ENCODE measurements around the gene PRKAG2.

The PRKAG2 gene

GRCh38 chr7:151735186-151735850, 141.6 kb downstream of the PRKAG2 start:
- H3F3A ChIP-seq (ENCODE audit: low read depth): no peaks in the 10 kb centered on the region
- H4K20me1 ChIP-seq (ENCODE audit: insufficient read depth, low read length, poor library complexity, severe bottlenecking): no peaks in the 10 kb centered on the region
- no peak overlapping the region for H3K9ac ChIP-seq (ENCODE audit: low read depth, low read length, poor library complexity, severe bottlenecking)
- no peak overlapping the region for H3K4me2 ChIP-seq (ENCODE audit: low read depth, low read length, poor library complexity, severe bottlenecking)
- H2AFZ ChIP-seq (ENCODE audit: low read length): no peak overlapping the region
- no peaks in the 10 kb centered on the region for H3K27me3 ChIP-seq (ENCODE audit: insufficient read depth, low read length, poor library complexity, severe bottlenecking)
- no peaks in the 10 kb centered on the region for H3K79me2 ChIP-seq (ENCODE audit: insufficient read depth, low read length)
- no peak overlapping the region for H3K4me3 ChIP-seq (ENCODE audit: low read length, poor library complexity, severe bottlenecking)
- H3K4me1 ChIP-seq (ENCODE audit: insufficient read depth, low read length, poor library complexity, severe bottlenecking): no peaks in the 10 kb centered on the region
- H3K9me3 ChIP-seq (ENCODE audit: insufficient read depth, low read depth, low read length): no peaks in the 10 kb centered on the region
- no peaks in the 10 kb centered on the region for H3K9me2 ChIP-seq (replicated peaks; ENCODE audit: low read depth, low read length)
- TF ChIP-seq EZH2phosphoT487 (IDR thresholded peaks at IDR 0.05; ENCODE audit: borderline replicate concordance) (no peak), CTCF (conservative IDR thresholded peaks at IDR 0.05; ENCODE audit: low read length) (no peak)
- no peaks in the 10 kb centered on the region for H3K36me3 ChIP-seq (ENCODE audit: insufficient read depth, low read length)

GRCh38 chr7:151732834-151733592, 143.9 kb downstream of the PRKAG2 start:
- Histone ChIP-seq H3K9me3 (ENCODE audit: insufficient read depth, low read depth, low read length) (no peaks in the 10 kb centered on the region), H4K20me1 (ENCODE audit: insufficient read depth, low read length, poor library complexity, severe bottlenecking) (no peaks in the 10 kb centered on the region), H3K4me3 (ENCODE audit: low read length, poor library complexity, severe bottlenecking) (no peak overlapping the region), H3K79me2 (ENCODE audit: insufficient read depth, low read length) (no peaks in the 10 kb centered on the region), H3K36me3 (ENCODE audit: insufficient read depth, low read length) (no peaks in the 10 kb centered on the region), H3K4me2 (ENCODE audit: low read depth, low read length, poor library complexity, severe bottlenecking) (no peak overlapping the region), H3K27me3 (ENCODE audit: insufficient read depth, low read length, poor library complexity, severe bottlenecking) (no peaks in the 10 kb centered on the region), H3F3A (ENCODE audit: low read depth) (no peaks in the 10 kb centered on the region), H2AFZ (ENCODE audit: low read length) (no peak overlapping the region), H3K4me1 (ENCODE audit: insufficient read depth, low read length, poor library complexity, severe bottlenecking) (no peaks in the 10 kb centered on the region), H3K9me2 (replicated peaks; ENCODE audit: low read depth, low read length) (no peaks in the 10 kb centered on the region), H3K9ac (ENCODE audit: low read depth, low read length, poor library complexity, severe bottlenecking) (no peak overlapping the region)
- TF ChIP-seq CTCF (conservative IDR thresholded peaks at IDR 0.05; ENCODE audit: low read length) (no peak), EZH2phosphoT487 (IDR thresholded peaks at IDR 0.05; ENCODE audit: borderline replicate concordance) (no peak)

- no peaks in the 10 kb centered on the region for H3K9me2 ChIP-seq (replicated peaks; ENCODE audit: low read depth, low read length)
- no peaks in the 10 kb centered on the region for H3K9me3 ChIP-seq (ENCODE audit: insufficient read depth, low read depth, low read length)
- no peaks in the 10 kb centered on the region for H4K20me1 ChIP-seq (ENCODE audit: insufficient read depth, low read length, poor library complexity, severe bottlenecking)
- no peaks in the 10 kb centered on the region for H3F3A ChIP-seq (ENCODE audit: low read depth)
- no peaks in the 10 kb centered on the region for H3K79me2 ChIP-seq (ENCODE audit: insufficient read depth, low read length)
- no peak overlapping the region for H3K9ac ChIP-seq (ENCODE audit: low read depth, low read length, poor library complexity, severe bottlenecking)
- H3K4me3 ChIP-seq (ENCODE audit: low read length, poor library complexity, severe bottlenecking): no peak overlapping the region
- no peak overlapping the region for H3K4me2 ChIP-seq (ENCODE audit: low read depth, low read length, poor library complexity, severe bottlenecking)
- TF ChIP-seq CTCF (conservative IDR thresholded peaks at IDR 0.05; ENCODE audit: low read length): no peak
- no peak for TF ChIP-seq EZH2phosphoT487 (IDR thresholded peaks at IDR 0.05; ENCODE audit: borderline replicate concordance)
- no peaks in the 10 kb centered on the region for H3K4me1 ChIP-seq (ENCODE audit: insufficient read depth, low read length, poor library complexity, severe bottlenecking)
- H3K36me3 ChIP-seq (ENCODE audit: insufficient read depth, low read length): no peaks in the 10 kb centered on the region
- H2AFZ ChIP-seq (ENCODE audit: low read length): no peak overlapping the region
- no peaks in the 10 kb centered on the region for H3K27me3 ChIP-seq (ENCODE audit: insufficient read depth, low read length, poor library complexity, severe bottlenecking)
Measured at GRCh38 chr7:151732292-151732691, 144.6 kb downstream of the PRKAG2 start.
